ENCODE data around the gene TBX6.
"Not testable (repeated sequence)": the region's sequence is repeated elsewhere in the genome, so short reads cannot be mapped to it uniquely, and the experiment has no call there.

Gene TBX6

DNA sequence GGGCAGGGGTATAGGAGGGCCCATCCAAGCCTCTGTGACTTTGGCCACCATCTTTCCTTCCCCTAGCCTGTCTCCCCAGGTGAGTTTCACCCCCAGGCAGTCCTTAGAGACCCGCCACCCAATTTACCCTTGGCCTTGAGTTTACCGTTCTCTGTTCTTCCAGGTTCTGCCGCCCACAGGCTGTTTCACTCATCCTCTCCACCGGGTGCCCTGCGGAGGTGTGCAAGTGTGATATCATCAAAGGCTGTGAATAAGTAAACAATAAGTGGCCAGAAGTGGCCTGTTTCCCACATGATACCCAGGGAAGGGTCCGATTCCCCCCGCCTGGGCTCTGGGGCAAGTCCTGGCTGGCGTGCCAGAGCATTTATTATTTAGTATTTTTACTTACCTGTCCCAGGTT is 45.5 kb downstream of the TBX6 start:
- H2AFZ ChIP-seq (ENCODE audit: low read length) = no peak overlapping the region

DNA sequence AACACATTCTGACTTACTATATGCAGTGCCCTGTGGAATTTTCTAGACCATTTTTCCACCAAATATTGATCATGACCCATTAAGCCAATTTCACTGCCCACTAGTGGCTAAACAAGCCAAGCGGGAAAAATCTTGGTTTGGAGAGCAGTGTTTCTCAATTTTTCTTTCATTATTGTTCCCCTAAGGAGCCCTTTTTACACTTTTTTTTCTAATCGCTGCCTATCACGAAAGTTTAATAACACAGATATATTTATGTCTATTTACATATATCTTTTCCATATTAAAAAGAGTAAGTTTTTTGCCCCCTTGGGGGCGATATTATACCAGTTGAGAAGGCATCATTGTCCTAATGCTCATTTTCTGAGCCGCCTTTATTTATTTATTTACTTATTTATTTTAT is 49.9 kb downstream of the TBX6 start:
- Histone ChIP-seq H3K27me3 (ENCODE audit: insufficient read depth, low read length) (no peaks in the 10 kb centered on the region), H3K79me2 (ENCODE audit: insufficient read depth, low read length) (no peaks in the 10 kb centered on the region), H3K4me1 (ENCODE audit: insufficient read depth, low read length, severe bottlenecking) (no peaks in the 10 kb centered on the region), H3K4me3 (ENCODE audit: low read depth, low read length, poor library complexity, severe bottlenecking) (no peak overlapping the region), H3F3A (ENCODE audit: insufficient read depth, low read length) (no peaks in the 10 kb centered on the region), H3K9ac (ENCODE audit: low read length) (no peak overlapping the region), H3K9me2 (ENCODE audit: low read depth, low read length) (no peaks in the 10 kb centered on the region), H2AFZ (ENCODE audit: low read length) (no peak overlapping the region), H3K4me2 (ENCODE audit: low read length) (no peak overlapping the region), H3K36me3 (ENCODE audit: insufficient read depth, low read length) (no peaks in the 10 kb centered on the region), H4K20me1 (ENCODE audit: insufficient read depth, low read length) (no peaks in the 10 kb centered on the region), H3K27ac (ENCODE audit: low read depth, low read length, poor library complexity, severe bottlenecking) (no peak overlapping the region), H3K9me3 (ENCODE audit: low read length) (no peaks in the 10 kb centered on the region)
- TF ChIP-seq, protein P1, sequence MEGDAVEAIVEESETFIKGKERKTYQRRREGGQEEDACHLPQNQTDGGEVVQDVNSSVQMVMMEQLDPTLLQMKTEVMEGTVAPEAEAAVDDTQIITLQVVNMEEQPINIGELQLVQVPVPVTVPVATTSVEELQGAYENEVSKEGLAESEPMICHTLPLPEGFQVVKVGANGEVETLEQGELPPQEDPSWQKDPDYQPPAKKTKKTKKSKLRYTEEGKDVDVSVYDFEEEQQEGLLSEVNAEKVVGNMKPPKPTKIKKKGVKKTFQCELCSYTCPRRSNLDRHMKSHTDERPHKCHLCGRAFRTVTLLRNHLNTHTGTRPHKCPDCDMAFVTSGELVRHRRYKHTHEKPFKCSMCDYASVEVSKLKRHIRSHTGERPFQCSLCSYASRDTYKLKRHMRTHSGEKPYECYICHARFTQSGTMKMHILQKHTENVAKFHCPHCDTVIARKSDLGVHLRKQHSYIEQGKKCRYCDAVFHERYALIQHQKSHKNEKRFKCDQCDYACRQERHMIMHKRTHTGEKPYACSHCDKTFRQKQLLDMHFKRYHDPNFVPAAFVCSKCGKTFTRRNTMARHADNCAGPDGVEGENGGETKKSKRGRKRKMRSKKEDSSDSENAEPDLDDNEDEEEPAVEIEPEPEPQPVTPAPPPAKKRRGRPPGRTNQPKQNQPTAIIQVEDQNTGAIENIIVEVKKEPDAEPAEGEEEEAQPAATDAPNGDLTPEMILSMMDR (IDR thresholded peaks at IDR 0.05; ENCODE audit: low read length) = peak; percentile 38
- no peak for TF ChIP-seq EZH2 (IDR thresholded peaks at IDR 0.05; ENCODE audit: borderline replicate concordance, low read length)

More for the DNA sequence above, 45.5 kb downstream of the TBX6 start:
- H3K36me3 ChIP-seq (ENCODE audit: insufficient read depth, low read length) = no peaks in the 10 kb centered on the region
- H3K4me2 ChIP-seq (ENCODE audit: low read length) = no peak overlapping the region
- TF ChIP-seq EZH2 (IDR thresholded peaks at IDR 0.05; ENCODE audit: borderline replicate concordance, low read length) = no peak
- TF ChIP-seq, protein P1 (IDR thresholded peaks at IDR 0.05; ENCODE audit: low read length) = no peak
- no peaks in the 10 kb centered on the region for H3K9me3 ChIP-seq (ENCODE audit: low read length)
- no peak overlapping the region for H3K27ac ChIP-seq (ENCODE audit: low read depth, low read length, poor library complexity, severe bottlenecking)
- H3K9me2 ChIP-seq (ENCODE audit: low read depth, low read length) = no peaks in the 10 kb centered on the region
- no peak overlapping the region for H3K4me3 ChIP-seq (ENCODE audit: low read depth, low read length, poor library complexity, severe bottlenecking)
- no peak overlapping the region for H3K9ac ChIP-seq (ENCODE audit: low read length)
- H3K27me3 ChIP-seq (ENCODE audit: insufficient read depth, low read length) = no peaks in the 10 kb centered on the region; the same call in 1 of the 2 replicates
- no peaks in the 10 kb centered on the region for H3K4me1 ChIP-seq (ENCODE audit: insufficient read depth, low read length, severe bottlenecking)
- H3K79me2 ChIP-seq (ENCODE audit: insufficient read depth, low read length) = no peaks in the 10 kb centered on the region
- H4K20me1 ChIP-seq (ENCODE audit: insufficient read depth, low read length) = no peaks in the 10 kb centered on the region
- no peaks in the 10 kb centered on the region for H3F3A ChIP-seq (ENCODE audit: insufficient read depth, low read length)

DNA sequence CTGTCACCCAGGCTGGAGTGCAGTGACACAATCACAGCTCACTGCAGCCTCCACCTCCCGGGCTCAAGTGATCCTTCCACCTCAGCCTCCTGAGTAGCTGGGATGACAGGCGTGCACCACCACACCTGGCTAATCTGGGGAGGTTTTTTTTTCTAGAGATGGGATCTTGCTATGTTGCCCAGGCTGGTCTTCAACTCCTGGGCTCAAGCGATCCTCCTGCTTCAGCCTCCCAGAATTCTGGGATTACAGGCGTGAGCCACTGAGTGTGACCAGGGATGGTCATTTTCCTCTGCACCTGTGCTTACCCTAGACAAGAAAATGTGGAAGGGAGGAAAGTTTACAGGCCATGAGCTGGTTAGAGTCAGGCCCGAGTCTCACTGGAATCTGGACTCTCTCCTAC is 51.0 kb downstream of the TBX6 start:
- H3K27me3 ChIP-seq (ENCODE audit: insufficient read depth, low read length); H3K4me2 ChIP-seq (ENCODE audit: low read length); H3K79me2 ChIP-seq (ENCODE audit: insufficient read depth, low read length); H3K36me3 ChIP-seq (ENCODE audit: insufficient read depth, low read length); H3K9ac ChIP-seq (ENCODE audit: low read length); H3K4me3 ChIP-seq (ENCODE audit: low read depth, low read length, poor library complexity, severe bottlenecking); H3K9me3 ChIP-seq (ENCODE audit: low read length); H3K27ac ChIP-seq (ENCODE audit: low read depth, low read length, poor library complexity, severe bottlenecking); H3F3A ChIP-seq (ENCODE audit: insufficient read depth, low read length); H3K4me1 ChIP-seq (ENCODE audit: insufficient read depth, low read length, severe bottlenecking); H4K20me1 ChIP-seq (ENCODE audit: insufficient read depth, low read length); H2AFZ ChIP-seq (ENCODE audit: low read length); H3K9me2 ChIP-seq (ENCODE audit: low read depth, low read length): not testable (repeated sequence)

DNA sequence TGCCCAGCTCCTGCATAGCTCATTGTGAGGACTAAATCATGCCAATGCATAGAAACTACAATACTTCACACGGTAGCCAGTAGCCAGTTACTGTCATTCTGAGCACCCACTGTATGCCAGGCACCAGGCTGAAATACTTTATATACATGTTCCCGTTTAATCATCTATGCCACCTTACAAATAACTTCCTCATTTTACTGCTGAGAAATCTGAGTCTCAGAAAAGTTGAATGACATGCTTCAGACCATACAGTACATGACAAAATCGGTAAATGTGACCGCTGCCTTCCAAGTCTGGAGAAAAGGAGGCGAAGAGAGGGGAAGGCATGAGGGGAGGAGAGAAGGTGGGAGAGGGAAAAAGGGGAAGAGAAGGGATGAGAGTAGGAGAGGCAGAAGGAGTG is 51.5 kb downstream of the TBX6 start:
- Histone ChIP-seq H2AFZ (ENCODE audit: low read length) (no peak overlapping the region), H3K4me1 (ENCODE audit: insufficient read depth, low read length, severe bottlenecking) (no peaks in the 10 kb centered on the region), H3K9ac (ENCODE audit: low read length) (no peak overlapping the region), H3K9me2 (ENCODE audit: low read depth, low read length) (no peaks in the 10 kb centered on the region), H3K27me3 (ENCODE audit: insufficient read depth, low read length) (no peaks in the 10 kb centered on the region), H3K27ac (ENCODE audit: low read depth, low read length, poor library complexity, severe bottlenecking) (no peak overlapping the region), H3K79me2 (ENCODE audit: insufficient read depth, low read length) (no peaks in the 10 kb centered on the region), H3K9me3 (ENCODE audit: low read length) (no peaks in the 10 kb centered on the region), H3K4me2 (ENCODE audit: low read length) (no peak overlapping the region), H3F3A (ENCODE audit: insufficient read depth, low read length) (no peaks in the 10 kb centered on the region), H3K36me3 (ENCODE audit: insufficient read depth, low read length) (no peaks in the 10 kb centered on the region; the same call in 1 of the 2 replicates), H3K4me3 (ENCODE audit: low read depth, low read length, poor library complexity, severe bottlenecking) (no peak overlapping the region), H4K20me1 (ENCODE audit: insufficient read depth, low read length) (no peaks in the 10 kb centered on the region)
- TF ChIP-seq, protein P1 (IDR thresholded peaks at IDR 0.05; ENCODE audit: low read length) = no peak
- no peak for TF ChIP-seq EZH2 (IDR thresholded peaks at IDR 0.05; ENCODE audit: borderline replicate concordance, low read length)
